ENCODE data around the gene CENPA.
"Not testable (repeated sequence)": the region's sequence is repeated elsewhere in the genome, so short reads cannot be mapped to it uniquely, and the experiment has no call there.

CENPA gene

GRCh38 chr2:26795135-26795534, 9.3 kb downstream of the CENPA start:
- not testable (repeated sequence) for DNase-seq

- DNase-seq: no peak
Observed at GRCh38 chr2:26801328-26801727, 15.5 kb downstream of the CENPA start.

GRCh38 chr2:26801796-26802195, 15.9 kb downstream of the CENPA start:
- DNase-seq: no peak

- no peak for DNase-seq
Observed at GRCh38 chr2:26805241-26805676, 19.4 kb downstream of the CENPA start.

GRCh38 chr2:26807788-26808460, 22.1 kb downstream of the CENPA start:
- DNase-seq: no peak

- DNase-seq: no peak
Observed at GRCh38 chr2:26809211-26809610, 23.4 kb downstream of the CENPA start.

GRCh38 chr2:26809876-26810577, 24.2 kb downstream of the CENPA start:
- peak; percentile 4 for DNase-seq

GRCh38 chr2:26811261-26811660, 25.4 kb downstream of the CENPA start:
- no peak for DNase-seq

GRCh38 chr2:26811791-26812694, 26.2 kb downstream of the CENPA start:
- no peak for DNase-seq

GRCh38 chr2:26812731-26813130, 26.9 kb downstream of the CENPA start:
- DNase-seq: no peak

GRCh38 chr2:26814072-26814765, 28.4 kb downstream of the CENPA start:
- DNase-seq: not testable (repeated sequence)

- DNase-seq: no peak
Observed at GRCh38 chr2:26816893-26817292, 31.0 kb downstream of the CENPA start.

GRCh38 chr2:26818255-26818654, 32.4 kb downstream of the CENPA start:
- DNase-seq: no peak

- DNase-seq: no peak
Observed at GRCh38 chr2:26818972-26819371, 33.1 kb downstream of the CENPA start.

- DNase-seq: no peak
Observed at GRCh38 chr2:26820932-26821331, 35.1 kb downstream of the CENPA start.

GRCh38 chr2:26822877-26823276, 37.0 kb downstream of the CENPA start:
- DNase-seq: no peak

- DNase-seq: no peak
Observed at GRCh38 chr2:26838121-26838906, 52.5 kb downstream of the CENPA start.

GRCh38 chr2:26840937-26841610, 55.2 kb downstream of the CENPA start:
- DNase-seq: no peak

GRCh38 chr2:26843041-26843440, 57.2 kb downstream of the CENPA start:
- no peak for DNase-seq

All from CD4-positive, alpha-beta T cell treated with Interleukin-10 for 1 hour (primary cell).